Measurements from ENCODE around the gene CDC16. TPM values are rescaled to one million over a fixed set of nuclear protein-coding genes. Genes with fewer than 3 reads are reported as not detected.

Gene CDC16
- total and polyA plus RNA-seq, 2 of the 13 experiments (the other 11 are each of a cell fraction or from before 2014, with no cell fraction given): 24.2 to 60.9 TPM

DNA sequence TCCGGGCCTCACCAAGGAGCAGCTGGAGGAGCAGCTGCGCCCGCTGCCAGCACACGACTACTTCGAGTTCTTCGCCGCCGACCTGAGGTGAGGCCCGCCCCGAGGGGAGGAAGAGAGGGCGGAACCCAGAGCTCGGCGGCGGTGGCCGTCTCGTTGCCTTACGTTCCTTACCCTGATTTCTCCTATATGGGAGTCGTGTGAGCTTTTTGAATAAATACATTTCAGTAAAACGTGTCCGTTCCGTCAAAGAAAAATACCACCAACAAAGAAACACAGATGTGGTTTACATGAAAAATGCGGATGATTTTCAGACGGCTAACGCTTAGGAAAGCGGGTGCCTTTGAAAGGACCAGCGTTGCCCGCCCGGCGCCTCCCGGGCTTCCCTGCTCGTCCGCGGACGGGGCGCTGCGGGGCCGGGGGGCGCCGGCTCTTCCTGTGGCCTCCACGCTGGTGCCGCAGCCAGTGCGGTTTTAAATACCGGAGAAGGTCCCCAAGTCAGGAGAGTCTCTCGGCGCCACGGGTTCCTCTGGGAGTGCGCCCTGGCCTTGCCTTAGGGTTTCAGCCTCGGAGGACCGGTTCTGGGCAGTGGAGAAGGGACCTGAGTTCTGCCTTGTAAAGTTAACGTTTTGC lies 47.5 kb downstream of the CDC16 start:
- ChIA-PET POLR2A (interaction anchor here (0.6 to 2.7 kb wide), 10 partner anchors 8 to 52 kb away, joined by 3 to 15 read pairs (median 4); partner anchors contain the start of gene CHAMP1), CTCF (ENCODE audit: low intra/inter-chr PET ratio, low total read pairs) (no interaction called here)
- H3K9ac ChIP-seq (ENCODE audit: insufficient read depth, low read depth, low read length): peak overlapping the region; percentile 87
- H3K79me2 ChIP-seq (ENCODE audit: insufficient read depth, low read length): peaks cover 37% of the 10 kb centered on the region
- intact Hi-C loops (cut with micrococcal nuclease; ENCODE audit: unreplicated experiment): no loop called here
- DNase-seq (ENCODE audit: low spot score): peak; percentile 30
- peaks cover 7 to 30% of the 10 kb centered on the region in 2 experiments; a peak in 4 of 5 replicates for H3K36me3 ChIP-seq (replicated peaks in 1 of 2; ENCODE audit: control insufficient read depth in 1 of 2, insufficient read depth in 2 of 2, low read length in 2 of 2)
- H3K4me3 ChIP-seq (replicated peaks in 1 of 3; ENCODE audit: insufficient read depth in 1 of 3, low read depth in 2 of 3, low read length in 3 of 3): peak overlapping the region; percentile 83 to 98 (median 90)
- WGBS (ENCODE audit: low lambda C conversion rate): under 1% methylated on average over 31 of the region's 50 CpGs
- peak; percentile 37 for FAIRE-seq
- H3K9me3 ChIP-seq (ENCODE audit: low read length): no peaks in the 10 kb centered on the region
- in situ Hi-C loops (cut with HindIII; ENCODE audit: extremely low pct_ligation_motif_present, low pct_unique_long_range_greater_than_20kb): no loop called here
- no TSS peak for BruUV-seq (replicated peaks)
- H3K4me1 ChIP-seq (ENCODE audit: insufficient read depth, low read length): peaks cover 45% of the 10 kb centered on the region
- H3K27me3 ChIP-seq (ENCODE audit: control insufficient read depth in 1 of 2, insufficient read depth in 2 of 2, low read length in 2 of 2): no peaks in the 10 kb centered on the region; a peak in 1 of 5 replicates
- no peak overlapping the region for H2AFZ ChIP-seq (ENCODE audit: low read length)
- peaks cover 7% of the 10 kb centered on the region; the same call in 1 of the 2 replicates for H4K20me1 ChIP-seq (ENCODE audit: insufficient read depth, low read length)
- H3K4me2 ChIP-seq (ENCODE audit: low read depth, low read length): peak overlapping the region; percentile 78
- H3K27ac ChIP-seq (ENCODE audit: extremely low read length, insufficient read depth, low read length): peak overlapping the region; percentile 88
- ATAC-seq: peak; percentile 63
- no peak for TF ChIP-seq E2F1 (CRISPR knock-in tag; IDR thresholded peaks at IDR 0.05)
- no peak for TF ChIP-seq ZKSCAN5 (CRISPR knock-in tag; IDR thresholded peaks at IDR 0.05)
- no peak for TF ChIP-seq ZNF550 (CRISPR knock-in tag; IDR thresholded peaks at IDR 0.05; ENCODE audit: borderline replicate concordance)
- TF ChIP-seq GATAD1 (CRISPR knock-in tag; IDR thresholded peaks at IDR 0.05): peak; percentile 25; the same call in 1 of the 2 replicates
- no peak for TF ChIP-seq ZNF564 (CRISPR knock-in tag; IDR thresholded peaks at IDR 0.05)
- TF ChIP-seq ZNF747 (CRISPR knock-in tag; IDR thresholded peaks at IDR 0.05; ENCODE audit: borderline replicate concordance): peak; percentile 12; the same call in 1 of the 2 replicates
- TF ChIP-seq KLF6 (CRISPR knock-in tag; IDR thresholded peaks at IDR 0.05): 0 out of 2 replicates have a peak, but pooled peaks have one; percentile 1
- TF ChIP-seq ZNF333 (CRISPR knock-in tag; IDR thresholded peaks at IDR 0.05; ENCODE audit: borderline replicate concordance): 0 out of 2 replicates have a peak, but pooled peaks have one; percentile 51
- no peak for TF ChIP-seq IKZF5 (CRISPR knock-in tag; IDR thresholded peaks at IDR 0.05)
- TF ChIP-seq, protein P1, sequence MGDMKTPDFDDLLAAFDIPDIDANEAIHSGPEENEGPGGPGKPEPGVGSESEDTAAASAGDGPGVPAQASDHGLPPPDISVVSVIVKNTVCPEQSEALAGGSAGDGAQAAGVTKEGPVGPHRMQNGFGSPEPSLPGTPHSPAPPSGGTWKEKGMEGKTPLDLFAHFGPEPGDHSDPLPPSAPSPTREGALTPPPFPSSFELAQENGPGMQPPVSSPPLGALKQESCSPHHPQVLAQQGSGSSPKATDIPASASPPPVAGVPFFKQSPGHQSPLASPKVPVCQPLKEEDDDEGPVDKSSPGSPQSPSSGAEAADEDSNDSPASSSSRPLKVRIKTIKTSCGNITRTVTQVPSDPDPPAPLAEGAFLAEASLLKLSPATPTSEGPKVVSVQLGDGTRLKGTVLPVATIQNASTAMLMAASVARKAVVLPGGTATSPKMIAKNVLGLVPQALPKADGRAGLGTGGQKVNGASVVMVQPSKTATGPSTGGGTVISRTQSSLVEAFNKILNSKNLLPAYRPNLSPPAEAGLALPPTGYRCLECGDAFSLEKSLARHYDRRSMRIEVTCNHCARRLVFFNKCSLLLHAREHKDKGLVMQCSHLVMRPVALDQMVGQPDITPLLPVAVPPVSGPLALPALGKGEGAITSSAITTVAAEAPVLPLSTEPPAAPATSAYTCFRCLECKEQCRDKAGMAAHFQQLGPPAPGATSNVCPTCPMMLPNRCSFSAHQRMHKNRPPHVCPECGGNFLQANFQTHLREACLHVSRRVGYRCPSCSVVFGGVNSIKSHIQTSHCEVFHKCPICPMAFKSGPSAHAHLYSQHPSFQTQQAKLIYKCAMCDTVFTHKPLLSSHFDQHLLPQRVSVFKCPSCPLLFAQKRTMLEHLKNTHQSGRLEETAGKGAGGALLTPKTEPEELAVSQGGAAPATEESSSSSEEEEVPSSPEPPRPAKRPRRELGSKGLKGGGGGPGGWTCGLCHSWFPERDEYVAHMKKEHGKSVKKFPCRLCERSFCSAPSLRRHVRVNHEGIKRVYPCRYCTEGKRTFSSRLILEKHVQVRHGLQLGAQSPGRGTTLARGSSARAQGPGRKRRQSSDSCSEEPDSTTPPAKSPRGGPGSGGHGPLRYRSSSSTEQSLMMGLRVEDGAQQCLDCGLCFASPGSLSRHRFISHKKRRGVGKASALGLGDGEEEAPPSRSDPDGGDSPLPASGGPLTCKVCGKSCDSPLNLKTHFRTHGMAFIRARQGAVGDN (CRISPR knock-in tag; IDR thresholded peaks at IDR 0.05): peak; percentile 44; the same call in 1 of the 2 replicates
- peak; percentile 59; the same call in 1 of the 2 replicates for TF ChIP-seq KMT2A (CRISPR knock-in tag; IDR thresholded peaks at IDR 0.05)
- no peak for TF ChIP-seq ZNF354B (CRISPR knock-in tag; IDR thresholded peaks at IDR 0.05)
- 0 out of 2 replicates have a peak, but pooled peaks have one; percentile 11 for TF ChIP-seq KDM5A (IDR thresholded peaks at IDR 0.05; ENCODE audit: borderline replicate concordance, low read length)
- no peak for TF ChIP-seq HIC2 (CRISPR knock-in tag; IDR thresholded peaks at IDR 0.05; ENCODE audit: low read depth)
- TF ChIP-seq, protein P2, sequence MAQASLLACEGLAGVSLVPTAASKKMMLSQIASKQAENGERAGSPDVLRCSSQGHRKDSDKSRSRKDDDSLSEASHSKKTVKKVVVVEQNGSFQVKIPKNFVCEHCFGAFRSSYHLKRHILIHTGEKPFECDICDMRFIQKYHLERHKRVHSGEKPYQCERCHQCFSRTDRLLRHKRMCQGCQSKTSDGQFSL (CRISPR knock-in tag; IDR thresholded peaks at IDR 0.05): no peak
